GM19351 (cell line): ENCODE data around the gene CACNA1G.

Experiments
- ATAC-seq: cut with Tn5 transposase; IDR thresholded peaks from one replicate; pipeline ENCODE4 v1.9.1; 2021; ENCODE audit warnings: mild to moderate bottlenecking, moderate library complexity; ENCODE audit not compliant: unreplicated experiment

CACNA1G gene

DNA sequence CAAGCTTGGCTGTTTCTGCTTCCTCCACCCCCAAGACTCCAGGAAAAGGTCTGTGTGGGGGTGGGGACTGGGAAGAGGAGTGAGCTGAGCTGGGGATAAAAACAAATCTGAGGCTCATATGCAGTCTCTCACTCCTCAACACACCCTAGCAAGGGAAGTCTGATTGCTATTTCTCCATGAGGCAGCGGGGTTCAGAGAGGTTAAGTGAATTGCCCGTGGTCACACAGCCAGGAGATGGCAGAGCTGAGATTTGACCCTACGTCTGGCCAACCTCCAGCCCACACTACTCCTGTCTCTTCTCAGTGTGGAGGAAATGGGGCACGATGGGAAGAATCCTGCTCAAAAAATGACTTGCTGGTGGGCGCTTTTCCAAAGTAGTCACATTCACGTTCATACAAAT, 69.4 kb downstream of the CACNA1G start:
- no peak for ATAC-seq

DNA sequence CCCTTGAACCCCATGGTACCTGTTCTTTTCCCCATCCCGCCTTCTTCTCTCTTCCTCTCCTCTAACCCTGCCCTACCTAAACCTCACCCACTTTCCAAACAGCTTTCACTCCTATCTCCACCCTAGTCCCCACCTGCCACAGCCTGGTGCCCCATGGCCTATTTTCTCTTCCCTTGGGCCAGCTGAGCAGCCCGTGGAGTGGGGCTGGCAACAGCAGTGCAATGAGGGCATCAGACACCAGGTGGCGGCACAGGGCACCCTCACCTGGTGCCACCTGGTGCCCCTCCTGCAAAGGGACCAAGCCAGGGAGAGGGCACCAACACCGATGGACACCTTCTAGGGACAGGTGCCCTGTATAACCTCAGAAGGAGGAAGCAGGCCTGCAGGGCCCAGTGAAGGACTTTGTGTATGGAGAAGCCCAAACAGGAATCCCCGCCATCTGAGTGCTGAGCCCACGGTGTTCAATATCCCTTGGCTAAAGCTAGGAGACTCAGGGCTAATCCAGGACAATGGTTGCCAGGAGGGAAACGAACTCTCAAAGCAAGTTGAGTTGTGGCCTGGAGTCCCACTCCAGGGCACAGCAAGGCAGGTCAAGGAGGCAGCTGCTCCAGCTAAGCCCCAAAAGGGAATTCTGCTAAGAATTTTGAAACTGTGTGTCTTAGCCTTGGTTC, 70.1 kb downstream of the CACNA1G start:
- no peak for ATAC-seq

DNA sequence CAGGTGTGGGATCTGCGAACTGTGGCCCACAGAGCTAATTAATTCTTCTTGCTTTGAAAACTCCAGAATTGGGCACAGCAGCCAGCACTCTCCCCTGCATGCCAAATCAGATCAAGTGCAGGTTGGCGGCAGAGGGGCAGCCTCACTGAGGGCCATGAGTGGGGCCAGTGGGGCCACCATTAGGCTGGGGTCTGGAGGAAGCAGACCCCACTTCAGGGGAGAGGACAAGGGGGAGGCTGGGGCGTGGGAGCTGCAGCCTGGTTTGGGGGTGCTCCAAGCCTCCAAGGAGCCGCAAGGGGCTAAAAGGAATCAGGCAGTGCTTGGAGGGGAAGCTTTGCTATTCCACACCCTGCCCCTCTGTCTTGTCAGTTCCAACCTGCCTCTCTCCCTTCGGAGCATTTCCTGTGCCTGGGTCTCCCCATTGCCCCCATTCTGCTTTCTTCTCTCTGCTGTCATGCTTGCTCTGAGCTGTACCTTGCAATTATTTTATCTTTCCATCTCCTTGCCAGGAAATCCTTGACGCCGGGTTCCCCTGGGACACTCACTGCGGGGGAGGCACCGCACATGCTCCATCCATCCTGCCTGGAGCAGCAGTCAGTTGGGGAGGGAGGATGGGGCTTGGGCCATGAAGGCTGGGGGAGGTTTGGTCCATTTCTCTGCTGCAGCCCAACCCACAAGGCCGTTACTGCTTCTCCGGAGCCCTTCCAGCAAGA, 70.8 kb downstream of the CACNA1G start:
- ATAC-seq: no peak

DNA sequence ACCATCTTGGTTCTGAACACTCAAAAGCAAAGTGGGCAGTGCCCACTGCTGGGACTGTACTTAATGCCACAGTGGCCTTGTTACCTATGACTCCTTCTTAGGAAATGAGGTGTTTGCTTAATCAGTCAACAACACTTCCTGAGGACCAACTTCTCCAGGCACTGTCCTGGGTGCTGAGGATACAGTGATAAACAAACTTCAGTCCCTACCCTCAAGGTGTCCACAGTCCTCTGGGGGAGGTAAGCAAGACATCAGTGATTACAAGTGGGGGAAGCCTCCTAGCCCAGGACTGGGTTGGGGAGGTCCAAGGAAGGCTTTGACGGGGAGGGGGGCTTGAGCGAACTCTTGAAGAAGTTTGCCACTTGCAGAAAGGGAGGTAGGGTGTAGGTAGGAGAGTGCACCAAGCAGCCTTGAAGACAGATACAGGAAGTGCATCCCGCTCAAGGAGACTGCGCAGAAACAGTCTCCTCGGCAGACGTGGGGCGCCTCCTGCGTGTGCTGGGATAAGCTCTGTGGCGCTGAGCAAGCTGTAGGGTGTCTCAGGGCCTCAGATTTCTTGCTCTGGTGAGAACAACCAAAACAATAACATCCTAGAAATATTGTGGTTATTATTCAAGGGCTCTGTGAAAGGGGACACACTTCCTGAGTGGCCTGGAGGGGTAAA, 71.5 kb downstream of the CACNA1G start:
- ATAC-seq: no peak

DNA sequence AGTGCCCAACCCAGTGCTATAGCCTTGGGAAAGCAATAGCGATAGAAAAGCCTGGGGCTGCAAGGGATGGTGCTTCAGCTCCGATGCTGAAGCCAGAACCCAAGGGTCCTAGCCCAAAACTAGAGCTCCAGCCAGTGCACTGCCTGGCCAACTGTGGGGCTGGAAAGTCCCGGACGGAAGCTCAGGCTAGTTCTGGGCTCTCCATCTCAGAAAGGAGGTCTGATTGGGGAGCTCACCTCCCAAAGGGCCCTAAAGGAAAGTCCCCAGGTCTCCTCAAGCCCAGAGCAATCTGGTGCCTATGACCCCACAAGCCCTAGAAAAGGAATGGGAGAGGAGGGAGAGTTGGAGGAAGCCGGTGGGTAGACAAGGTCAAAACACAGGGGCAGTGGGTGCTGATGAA, 72.1 kb downstream of the CACNA1G start:
- no peak for ATAC-seq

DNA sequence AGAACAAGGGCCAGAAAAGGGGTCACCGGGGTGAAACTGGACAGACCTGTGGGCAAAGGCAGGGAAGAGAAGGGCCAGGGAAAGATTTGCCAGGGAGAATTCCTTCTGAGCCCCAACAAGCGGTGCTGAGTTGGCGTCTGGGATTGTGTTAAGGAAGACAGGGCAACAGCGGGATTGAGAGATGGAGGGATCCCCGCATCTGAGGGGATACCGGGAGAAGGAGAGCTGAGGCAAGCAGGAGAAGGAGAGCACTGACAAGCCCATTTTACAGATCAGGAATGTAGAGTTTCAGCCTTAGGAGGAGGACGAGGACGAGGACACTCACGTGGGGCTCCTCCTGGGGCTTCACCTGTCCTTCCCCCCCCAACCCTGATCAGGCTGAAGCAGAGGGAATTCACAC, 73.2 kb downstream of the CACNA1G start:
- ATAC-seq: no peak

DNA sequence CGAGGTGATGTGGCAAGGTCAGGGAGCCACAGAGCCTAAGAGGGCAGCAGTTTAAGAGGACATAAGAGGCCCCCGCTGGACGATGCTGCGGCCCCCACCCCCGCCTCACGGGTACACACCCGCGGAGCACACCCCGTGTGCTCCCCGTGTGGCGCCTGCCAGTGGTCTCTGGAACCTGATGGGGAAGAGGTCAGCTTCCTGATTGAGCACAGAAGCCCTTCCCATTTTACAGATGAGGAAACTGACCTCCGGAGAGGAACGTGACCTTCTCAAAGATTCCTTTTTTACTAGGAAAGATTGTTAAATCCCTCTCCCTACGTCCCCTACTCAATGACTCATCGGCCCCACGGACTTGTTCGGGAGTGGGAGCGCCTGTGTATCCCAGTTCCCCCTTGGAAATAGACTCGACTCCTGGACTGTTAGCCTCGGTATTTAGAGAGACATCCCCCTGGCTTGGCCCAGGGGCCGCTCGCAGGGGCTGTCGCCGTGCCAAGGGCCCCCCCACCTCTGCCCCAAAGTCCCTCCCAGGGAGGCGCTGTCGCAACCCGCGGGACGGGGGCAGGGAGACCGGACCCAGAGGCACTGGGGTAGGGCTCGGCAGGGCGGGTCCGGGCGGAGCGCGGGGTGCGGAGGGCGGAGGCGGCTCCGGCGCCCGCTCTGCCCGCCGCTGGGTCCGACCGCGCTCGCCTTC, 73.9 kb downstream of the CACNA1G start, which contains the start of gene ABCC3:
ABCC3 (plus strand) TSS at position 658 of the 691 bp plus-strand sequence. CDS start 56 bp downstream, outside the sequence.
- ATAC-seq: no peak

DNA sequence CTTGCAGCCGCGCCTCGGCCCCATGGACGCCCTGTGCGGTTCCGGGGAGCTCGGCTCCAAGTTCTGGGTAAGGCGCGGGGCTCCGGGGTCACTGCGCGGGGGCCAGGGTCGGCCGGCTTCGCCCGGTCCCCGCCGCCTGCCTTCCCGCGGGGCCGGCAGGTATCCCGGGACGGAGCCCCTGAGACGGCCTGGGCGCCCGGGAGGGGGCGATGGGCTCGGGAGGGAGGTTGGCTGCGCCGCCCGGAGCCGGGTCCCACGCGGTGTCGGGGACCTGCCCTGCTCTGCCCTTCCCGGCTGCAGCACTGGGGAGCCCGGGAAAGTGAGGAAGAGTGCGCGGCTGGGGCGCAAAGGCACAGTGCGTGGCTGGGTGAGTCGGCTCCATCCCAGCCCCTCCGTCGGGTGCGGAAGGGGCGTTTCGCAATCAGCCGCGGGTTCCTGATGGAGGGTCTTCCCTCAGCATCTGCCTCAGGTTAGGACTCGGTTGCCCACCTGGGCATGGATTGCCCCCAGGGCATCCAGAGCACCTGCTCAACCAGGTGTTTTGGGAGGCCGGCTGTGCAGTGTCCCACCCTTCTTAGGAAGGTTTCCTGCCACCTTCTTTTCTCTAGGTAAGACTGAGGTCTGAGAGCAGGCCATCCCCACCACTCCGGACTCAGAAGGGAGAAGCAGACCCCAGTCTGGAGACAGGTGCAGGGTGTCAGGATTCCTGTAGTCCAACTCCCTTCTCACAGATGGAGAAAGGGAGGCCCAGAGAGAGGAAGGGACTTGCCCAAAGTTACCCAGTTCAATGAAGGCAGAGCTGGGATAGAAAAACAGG, 74.6 kb downstream of the CACNA1G start:
- no peak for ATAC-seq

DNA sequence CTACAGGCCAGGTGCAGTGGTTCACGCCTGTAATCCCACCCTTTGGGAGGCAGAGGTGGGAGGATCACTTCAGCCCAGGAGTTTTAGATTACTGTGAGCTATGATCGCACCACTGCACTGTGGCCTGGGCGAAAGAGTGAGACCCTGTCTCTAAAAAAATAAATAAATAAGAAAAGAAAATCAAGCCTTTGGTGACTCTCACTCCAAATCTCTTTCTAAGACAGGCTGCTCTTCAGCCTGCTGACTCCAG, 75.1 kb downstream of the CACNA1G start:
- ATAC-seq: no peak

DNA sequence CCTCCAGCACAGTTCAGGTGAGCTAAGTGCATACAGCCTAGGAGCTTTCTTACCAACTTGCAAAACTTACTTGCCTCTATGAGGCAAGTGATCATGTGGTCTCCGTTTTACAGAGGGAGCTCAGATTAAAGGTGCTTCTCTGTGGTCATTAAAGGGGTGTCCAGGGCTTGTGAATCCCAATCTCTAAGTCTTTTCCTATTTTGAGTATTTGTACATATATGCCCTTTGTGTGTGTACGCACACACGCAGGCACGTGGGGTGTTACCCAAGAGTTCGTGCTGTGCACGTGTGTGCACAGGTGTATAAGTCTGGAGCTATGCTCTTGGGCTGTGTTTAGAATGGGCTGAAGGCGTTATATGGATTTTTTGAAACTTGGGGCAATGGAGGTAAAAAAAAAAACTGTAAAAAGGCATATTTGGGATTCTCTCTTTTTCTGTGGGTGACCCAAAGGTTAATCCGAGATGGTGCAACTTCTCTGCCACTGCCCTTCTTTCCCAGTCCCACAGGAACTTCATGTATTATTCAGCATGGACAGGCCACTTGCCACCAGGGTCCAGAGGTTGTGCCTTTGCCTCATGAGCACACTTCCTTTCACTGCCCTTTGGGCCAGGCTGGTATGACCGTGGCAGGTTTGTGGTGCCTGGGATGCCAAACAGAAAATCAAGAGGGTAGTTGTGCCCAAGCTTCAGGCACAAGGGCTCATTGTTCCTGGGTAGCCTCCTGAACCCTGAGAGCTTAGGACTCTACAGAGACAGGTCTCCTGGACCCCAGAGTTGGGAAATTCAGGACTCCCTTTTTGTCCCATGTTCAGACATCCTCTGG, 75.7 kb downstream of the CACNA1G start:
- ATAC-seq: no peak

DNA sequence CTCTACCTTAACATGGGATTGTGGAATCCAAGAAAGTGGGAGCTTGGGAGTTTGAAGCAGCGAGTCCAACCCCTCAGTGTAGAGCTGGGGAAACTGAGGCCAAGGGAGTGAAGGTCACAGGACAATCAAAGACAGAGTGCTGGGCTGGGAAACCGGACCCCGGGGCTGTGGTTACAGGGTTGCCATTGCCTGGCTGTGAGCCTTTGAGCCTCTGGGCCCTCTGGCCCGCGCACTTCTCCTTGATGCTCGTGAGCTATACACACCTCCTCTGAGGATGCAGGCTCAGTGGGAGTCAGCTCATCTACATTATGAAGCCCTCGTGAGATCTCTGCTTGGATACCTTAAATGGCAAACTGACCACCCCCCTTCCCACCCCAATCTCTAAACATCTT, 76.3 kb downstream of the CACNA1G start:
- no peak for ATAC-seq

DNA sequence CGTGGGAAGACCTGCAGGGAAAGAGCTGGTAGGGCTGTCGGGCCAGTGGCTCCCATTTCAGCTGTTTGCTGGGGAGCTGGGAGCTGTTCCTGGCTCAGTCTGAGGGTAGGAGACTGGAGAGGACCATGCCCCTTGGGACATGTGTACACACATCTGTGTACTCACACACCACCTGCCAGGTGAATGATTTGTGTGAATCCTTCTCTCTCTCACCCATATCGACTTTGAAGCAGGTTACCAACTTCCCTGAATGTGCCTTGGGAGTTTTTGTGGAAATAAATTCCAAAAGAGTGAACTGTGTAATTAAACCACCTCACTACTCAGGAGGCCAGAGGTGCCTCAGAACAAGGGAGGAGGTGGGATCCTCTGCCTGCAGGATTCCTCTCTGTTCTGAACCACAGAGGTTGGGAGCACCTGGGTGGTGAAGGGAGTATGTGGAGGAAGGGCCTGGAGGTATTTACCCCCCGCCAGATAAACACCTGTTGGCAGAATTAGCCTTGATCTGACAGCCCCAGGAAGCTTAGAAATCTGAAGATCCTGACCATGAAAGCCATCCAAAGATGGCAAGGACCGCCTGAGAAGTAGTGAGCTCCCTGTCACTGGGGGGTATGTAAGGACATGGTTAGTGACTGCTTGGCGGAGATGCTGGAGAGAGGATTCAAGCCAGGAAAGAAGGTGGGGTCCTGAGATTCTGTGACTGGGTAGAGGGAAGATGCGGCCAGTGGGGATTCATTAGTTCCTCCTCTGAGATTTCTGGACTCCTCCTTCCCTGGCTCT, 77.5 kb downstream of the CACNA1G start:
- ATAC-seq: no peak

DNA sequence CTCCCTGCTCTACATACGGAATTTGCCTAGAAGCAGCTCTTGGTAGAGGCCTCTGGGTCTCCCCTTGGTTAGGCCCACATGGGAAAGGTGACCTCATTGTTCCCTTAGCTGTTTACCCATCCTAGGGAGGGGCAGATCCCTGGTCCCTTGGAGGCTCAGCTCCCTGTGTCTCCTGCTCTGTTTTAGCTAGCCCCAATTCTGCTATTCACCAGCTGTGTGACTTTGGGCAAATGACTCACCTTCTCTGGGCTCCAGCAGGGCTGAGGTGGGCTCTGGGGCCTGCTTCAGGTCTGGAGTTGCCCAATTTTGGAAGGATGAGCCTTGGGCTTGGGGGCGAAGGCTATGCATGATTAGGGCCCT, 78.1 kb downstream of the CACNA1G start:
- no peak for ATAC-seq

DNA sequence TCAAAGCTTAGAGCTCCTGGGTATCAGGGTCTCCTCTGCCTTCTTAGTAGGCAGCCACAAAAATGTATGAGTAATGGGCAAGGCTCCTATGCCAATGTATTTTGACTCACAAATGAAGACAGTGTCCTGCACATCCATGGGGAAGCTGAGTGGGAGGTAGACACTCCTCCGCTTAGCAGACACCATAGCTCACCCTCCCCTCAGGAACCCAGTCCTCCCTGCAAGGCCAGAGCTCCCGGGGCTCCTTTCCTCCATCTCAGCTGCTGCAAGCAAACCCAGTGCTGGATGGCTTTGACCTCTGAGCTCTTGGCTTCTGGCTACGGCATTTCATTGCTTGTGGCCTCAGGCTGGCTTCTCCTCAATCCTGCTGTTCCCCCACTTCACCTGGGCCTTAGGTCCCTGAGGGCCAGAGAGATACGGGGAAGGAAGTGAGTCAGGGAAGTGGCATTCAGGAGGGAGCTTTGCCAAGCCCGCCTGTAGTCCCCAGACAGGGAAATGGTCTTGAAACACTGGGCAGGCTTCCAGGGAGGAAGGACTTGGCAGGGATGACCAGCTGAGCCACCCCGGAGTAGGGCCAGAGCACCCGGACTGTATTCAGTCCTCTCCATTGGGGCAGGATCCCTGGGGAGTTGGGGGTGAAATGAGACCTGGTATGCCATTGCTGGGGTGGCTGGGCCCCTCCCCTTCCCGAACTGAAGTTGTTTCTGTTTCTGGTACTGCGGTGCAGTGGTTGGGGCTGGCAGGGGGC, 78.6 kb downstream of the CACNA1G start:
- no peak for ATAC-seq

DNA sequence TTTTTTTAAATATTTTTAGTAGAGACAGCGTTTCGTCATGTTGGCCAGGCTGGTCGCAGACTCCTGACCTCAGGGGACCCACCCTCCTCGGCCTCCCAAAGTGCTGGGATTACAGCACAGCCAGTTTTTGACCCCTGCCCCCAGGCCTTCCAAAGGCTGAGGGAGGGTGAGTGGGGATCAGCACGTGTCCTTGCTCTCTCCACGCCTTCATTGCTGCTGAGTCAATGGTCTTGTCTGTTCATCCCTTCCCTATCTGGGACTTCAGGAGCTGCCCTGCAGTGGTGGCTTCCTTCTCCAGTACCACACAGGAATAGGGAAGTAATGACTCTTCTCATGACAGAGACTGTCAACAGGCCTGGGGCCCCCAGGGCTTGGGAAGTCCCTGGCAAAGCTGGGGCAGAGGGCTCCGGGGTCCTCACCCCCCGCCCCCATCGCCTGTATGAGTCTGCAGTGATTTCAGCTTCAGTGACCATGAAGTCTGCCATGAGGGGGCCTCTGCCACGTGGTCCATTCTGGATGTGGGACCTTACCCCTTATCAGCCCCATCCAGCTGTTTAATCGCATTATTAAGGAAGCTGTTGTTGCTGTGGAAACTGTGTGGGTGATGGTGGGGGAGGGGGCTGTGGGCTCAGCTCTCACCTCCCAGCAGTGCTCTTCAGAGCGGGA, 80.3 kb downstream of the CACNA1G start:
- ATAC-seq: no peak

DNA sequence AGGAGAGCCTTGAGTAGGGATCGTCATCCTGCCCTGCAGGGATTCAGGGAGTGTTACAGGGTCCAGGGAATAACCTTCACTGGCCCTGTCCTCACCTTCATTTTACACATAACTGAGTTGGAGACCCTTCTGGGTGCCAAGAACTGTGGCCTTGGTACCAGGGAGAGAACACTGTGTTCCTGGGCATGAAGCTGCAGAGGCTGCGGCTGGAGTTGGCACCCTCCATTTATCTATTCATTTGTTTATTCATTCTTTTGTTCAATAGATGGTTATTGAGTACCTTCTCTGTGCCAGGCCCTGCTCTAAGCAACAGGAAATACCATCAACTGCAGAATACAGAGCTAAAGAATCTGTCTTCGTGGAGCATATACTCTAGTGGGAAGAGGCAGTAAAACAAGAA, 80.8 kb downstream of the CACNA1G start:
- no peak for ATAC-seq

DNA sequence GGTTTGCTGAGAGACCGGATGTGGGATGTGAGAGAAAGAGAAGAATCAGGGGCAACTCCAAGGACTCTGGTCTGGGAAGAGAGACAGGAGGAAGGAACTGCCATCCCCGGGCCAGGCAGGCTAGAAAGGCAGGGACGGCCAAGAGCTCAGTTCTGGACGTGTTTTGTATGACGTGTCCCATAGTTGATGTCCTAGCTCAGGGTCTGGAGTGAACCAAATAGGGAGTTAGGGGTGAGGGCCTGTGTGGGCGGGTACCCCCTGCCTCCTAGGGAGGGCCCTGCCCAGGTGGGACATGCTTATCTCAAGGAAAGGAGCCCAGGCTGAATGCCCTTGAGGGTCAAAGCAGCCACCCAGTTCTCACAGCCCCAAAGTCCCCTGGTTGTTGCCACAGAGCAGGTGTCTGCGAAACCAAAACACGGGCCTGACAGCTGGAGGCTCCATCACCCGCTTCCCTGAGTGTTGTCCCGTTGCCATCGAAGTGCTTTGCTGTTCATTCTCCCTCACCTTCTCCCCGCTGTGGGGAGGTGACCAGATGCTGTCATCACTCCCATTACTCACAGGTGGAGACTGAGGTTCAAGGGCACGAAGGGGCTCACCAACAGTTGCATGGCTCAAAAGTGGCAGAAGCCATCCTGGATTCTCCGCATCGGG, 81.7 kb downstream of the CACNA1G start:
- no peak for ATAC-seq
